GM19023 (cell line): ENCODE measurements around the gene PRKG2.
"Not testable (repeated sequence)": the region's sequence is repeated elsewhere in the genome, so short reads cannot be mapped to it uniquely, and the experiment has no call there.

Experiments used
- ATAC-seq: cut with Tn5 transposase; IDR thresholded peaks from one replicate; pipeline ENCODE4 v1.9.1; 2021; ENCODE audit warnings: mild to moderate bottlenecking, moderate library complexity; ENCODE audit not compliant: unreplicated experiment

The PRKG2 gene

GRCh38 chr4:81164126-81164525, 50.9 kb downstream of the PRKG2 start:
- ATAC-seq = no peak

- no peak for ATAC-seq
Observed at GRCh38 chr4:81162752-81163458, 52.1 kb downstream of the PRKG2 start.

GRCh38 chr4:81153714-81154323, 61.2 kb downstream of the PRKG2 start:
- not testable (repeated sequence) for ATAC-seq

- ATAC-seq = no peak
Observed at GRCh38 chr4:81152839-81153713, 61.9 kb downstream of the PRKG2 start.

- no peak for ATAC-seq
Observed at GRCh38 chr4:81149976-81150375, 65.0 kb downstream of the PRKG2 start.

GRCh38 chr4:81148576-81148975, 66.4 kb downstream of the PRKG2 start:
- ATAC-seq = no peak

- no peak for ATAC-seq
Observed at GRCh38 chr4:81146466-81146865, 68.6 kb downstream of the PRKG2 start.

- no peak for ATAC-seq
Observed at GRCh38 chr4:81143183-81143582, 71.8 kb downstream of the PRKG2 start.

GRCh38 chr4:81142744-81143143, 72.3 kb downstream of the PRKG2 start:
- ATAC-seq = no peak

GRCh38 chr4:81137894-81138293, 77.1 kb downstream of the PRKG2 start:
- no peak for ATAC-seq

- ATAC-seq = no peak
Observed at GRCh38 chr4:81137446-81137845, 77.6 kb downstream of the PRKG2 start.

- ATAC-seq = no peak
Observed at GRCh38 chr4:81136161-81136905, 78.7 kb downstream of the PRKG2 start.

GRCh38 chr4:81135501-81135900, 79.5 kb downstream of the PRKG2 start:
- no peak for ATAC-seq

GRCh38 chr4:81131563-81131962, 83.5 kb downstream of the PRKG2 start:
- ATAC-seq = no peak

GRCh38 chr4:81131066-81131465, 84.0 kb downstream of the PRKG2 start:
- ATAC-seq = no peak

GRCh38 chr4:81130569-81130968, 84.5 kb downstream of the PRKG2 start:
- no peak for ATAC-seq

- no peak for ATAC-seq
Observed at GRCh38 chr4:81120055-81120454, 95.0 kb downstream of the PRKG2 start.

- ATAC-seq = no peak
Observed at GRCh38 chr4:81118086-81118485, 96.9 kb downstream of the PRKG2 start.

GRCh38 chr4:81116566-81116965, 98.5 kb downstream of the PRKG2 start:
- ATAC-seq = no peak

- no peak for ATAC-seq
Observed at GRCh38 chr4:81113024-81113423, 102.0 kb downstream of the PRKG2 start.

GRCh38 chr4:81109356-81109755, 105.7 kb downstream of the PRKG2 start:
- ATAC-seq = no peak
